Upper lobe of left lung (tissue), 4 donors: ENCODE results near the gene SEPTIN1.

Source experiments
- CTCF ChIP-seq, 6 experiments: fragments of 450-650 bp in 4 of 6; fragments of 200-600 bp in 2 of 6; sonication (generic) in 2 of 6; IDR thresholded peaks; one replicate each; pipeline ENCODE4 v1.5.1; 2016 to 2019; ENCODE audit warnings: antibody characterized with exemption in 6 of 6
- EP300 ChIP-seq, 4 donors: sonication (generic); formaldehyde crosslinking; IDR thresholded peaks; one replicate each; pipeline ENCODE4 v1.5.1; 2017; ENCODE audit warnings: antibody characterized with exemption in 4 of 4, control low read depth in 2 of 4
- POLR2A ChIP-seq, 4 donors: fragments of 450-650 bp; IDR thresholded peaks; one replicate each; pipeline ENCODE4 v1.5.1; 2016 to 2017; ENCODE audit warnings: antibody characterized with exemption in 4 of 4, mild to moderate bottlenecking in 2 of 4
- POLR2AphosphoS5 ChIP-seq, 2 donors: sonication (generic); formaldehyde crosslinking; IDR thresholded peaks; one replicate each; pipeline ENCODE4 v1.5.1; 2017; ENCODE audit warnings: antibody characterized with exemption in 2 of 2

GRCh38 chr16:30349675-30350074, 32.7 kb downstream of the SEPTIN1 start:
- TF ChIP-seq CTCF (IDR thresholded peaks at IDR 0.05) (no peak), EP300 (IDR thresholded peaks at IDR 0.05) (no peak), POLR2AphosphoS5 (IDR thresholded peaks at IDR 0.05) (no peak), POLR2A (IDR thresholded peaks at IDR 0.05) (no peak)
